Measurements from ENCODE around the gene C10orf71.

The C10orf71 gene, protein sequence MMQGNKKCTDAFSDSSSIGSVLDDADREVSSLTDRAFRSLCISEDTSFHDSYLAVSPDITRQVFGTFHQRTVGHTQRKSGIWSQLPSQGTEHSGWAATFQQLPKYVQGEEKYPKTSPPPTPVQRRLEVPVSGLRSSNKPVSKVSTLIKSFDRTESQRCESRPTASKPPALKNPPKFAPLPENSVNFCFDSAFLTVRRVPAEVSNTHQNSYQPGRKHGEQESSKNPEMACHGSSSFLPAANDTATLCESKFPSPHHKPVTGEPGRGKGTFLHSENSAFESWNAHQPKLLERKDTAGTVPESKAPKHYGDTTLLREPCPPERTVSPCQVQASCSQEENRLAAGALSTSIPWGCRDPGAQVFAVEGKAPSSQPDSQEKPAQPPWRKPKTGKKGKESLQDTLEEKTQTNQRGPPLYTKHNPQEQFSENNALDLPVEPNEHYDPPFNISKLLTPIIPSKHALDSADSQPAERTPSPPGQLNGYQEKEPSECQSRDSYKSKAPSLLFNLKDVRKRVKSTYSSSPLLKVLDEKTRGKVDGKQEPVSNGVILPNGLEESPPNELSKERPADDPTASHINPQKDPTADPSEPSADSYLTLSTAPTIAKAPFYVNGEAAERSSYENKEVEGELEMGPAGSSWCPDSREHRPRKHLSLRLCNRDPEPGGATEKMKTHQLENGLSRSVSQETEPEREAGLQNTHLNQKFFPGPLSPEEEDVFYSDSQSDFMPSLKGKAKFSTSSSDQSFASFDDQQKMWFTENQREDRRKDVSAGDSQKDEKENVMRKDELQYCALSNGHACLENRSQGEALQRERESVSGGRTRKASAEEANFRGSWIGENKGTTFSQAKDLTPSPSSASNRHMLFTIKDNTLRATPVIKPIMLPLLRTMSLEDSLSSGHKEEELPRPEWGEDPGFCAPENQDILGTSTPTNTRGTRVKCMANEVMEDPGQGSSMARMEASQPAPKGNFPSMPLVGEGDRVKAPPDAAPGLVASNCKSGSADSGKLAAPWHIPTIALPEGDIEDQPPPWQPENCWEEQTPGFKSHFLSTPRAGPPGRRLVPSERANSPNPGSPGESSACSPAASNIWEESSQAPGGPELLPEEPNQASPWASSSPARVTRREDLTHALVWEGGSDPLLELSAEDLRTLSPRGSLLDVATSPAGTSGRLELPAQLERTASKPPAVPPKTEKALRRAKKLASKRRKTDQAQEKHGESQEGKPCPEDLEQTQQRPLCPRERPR (N-terminal part only)

GRCh38 chr10:49298983-49299815 lies at the start of gene C10orf71:
C10orf71 (plus strand) TSS chr10:49299170; CDS start chr10:49322546, 23,376 bp downstream.
- no peak for DNase-seq (ENCODE audit: low read depth)

GRCh38 chr10:49252313-49253034 lies 46.5 kb upstream of the C10orf71 start:
- DNase-seq (ENCODE audit: low read depth): no peak

DNA sequence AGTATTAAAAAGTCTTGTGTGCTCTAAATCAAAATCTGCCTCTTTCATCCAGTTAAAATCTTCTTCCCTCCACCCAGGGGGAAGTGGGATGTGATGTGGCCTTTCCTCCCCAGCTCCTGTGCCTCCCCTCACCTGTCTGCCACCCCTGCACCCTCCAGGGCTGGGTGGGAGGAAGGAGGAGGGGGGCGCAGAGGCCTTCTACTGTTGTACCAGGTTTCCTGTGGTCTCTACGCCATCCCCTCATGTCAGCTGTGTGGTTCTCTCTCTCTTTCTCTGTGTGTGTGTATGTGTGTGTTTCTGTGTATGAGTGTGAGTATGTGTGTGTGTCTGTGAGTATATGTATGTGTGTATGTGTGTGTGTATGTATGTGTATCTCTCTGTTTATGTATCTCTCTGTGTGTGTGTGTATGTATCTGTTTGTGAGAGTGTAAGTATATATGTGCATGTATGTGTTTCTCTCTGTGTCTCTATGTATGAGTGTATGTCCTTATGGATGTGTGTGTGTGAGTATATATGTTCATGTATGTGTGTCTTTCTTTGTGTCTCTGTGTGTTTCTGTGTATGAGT lies 45.5 kb upstream of the C10orf71 start:
- DNase-seq (ENCODE audit: low read depth): no peak

- no peak for DNase-seq (ENCODE audit: low read depth)
Measured at GRCh38 chr10:49254150-49254549, 44.8 kb upstream of the C10orf71 start.

DNA sequence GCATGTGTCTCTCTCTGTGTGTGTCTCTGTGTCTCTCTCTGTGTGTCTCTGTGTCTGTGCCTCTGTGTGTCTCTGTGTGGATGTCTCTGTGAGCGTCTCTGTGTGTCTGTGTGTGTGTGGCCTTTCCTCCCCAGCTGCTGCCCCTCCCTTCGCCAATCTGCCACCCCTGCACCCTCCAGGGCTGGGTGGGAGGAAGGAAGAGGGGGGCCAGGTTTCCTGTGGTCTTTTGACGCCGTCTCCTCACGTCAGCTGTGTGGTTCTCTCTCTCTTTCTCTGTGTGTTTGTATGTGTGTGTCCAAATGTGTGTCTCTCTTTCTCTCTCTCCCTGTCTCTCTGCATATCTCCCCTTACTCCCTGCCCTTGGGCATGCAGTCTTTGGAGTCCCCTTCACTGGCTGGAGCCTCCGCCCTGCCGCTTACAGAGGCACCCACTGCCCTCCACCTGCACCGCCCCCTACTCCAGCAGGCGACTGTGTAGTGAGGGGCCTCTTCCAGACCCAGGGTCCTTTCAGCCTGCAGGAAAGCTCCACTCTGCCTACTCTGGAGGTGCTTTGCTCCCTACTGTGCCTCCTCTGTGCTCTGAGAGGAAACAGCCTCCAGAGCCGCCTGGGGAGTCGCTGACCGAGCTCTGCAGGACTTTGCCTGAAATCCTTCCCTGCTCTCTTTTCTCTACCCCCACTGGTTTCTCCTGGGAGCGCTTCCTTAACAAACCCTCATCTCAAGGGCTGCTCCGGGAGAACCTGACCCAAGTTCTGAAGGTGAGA lies 44.2 kb upstream of the C10orf71 start:
- no peak for DNase-seq (ENCODE audit: low read depth)

DNA sequence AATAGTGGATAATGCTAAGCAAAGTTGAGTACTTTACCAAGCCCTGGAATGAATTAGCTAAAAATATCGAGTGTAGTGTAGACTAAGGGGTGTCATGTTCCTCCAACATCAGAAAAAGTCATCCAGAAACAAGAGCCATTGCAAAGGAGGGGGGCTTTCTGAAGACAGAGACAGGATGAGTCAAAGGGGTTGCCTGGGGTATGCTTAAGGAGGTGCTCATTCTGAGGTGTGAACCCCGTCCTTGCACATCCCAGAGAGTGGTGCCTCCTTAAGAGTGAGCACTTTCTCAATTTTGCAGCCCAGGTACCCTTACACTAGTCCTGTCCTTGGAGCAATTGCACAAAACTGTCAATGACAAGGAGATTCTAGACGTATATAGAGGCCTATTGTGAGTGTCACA lies 43.1 kb upstream of the C10orf71 start:
- DNase-seq (ENCODE audit: low read depth): no peak

GRCh38 chr10:49257154-49257553 lies 41.8 kb upstream of the C10orf71 start:
- DNase-seq (ENCODE audit: low read depth): no peak

GRCh38 chr10:49257626-49258349 lies 41.2 kb upstream of the C10orf71 start:
- DNase-seq (ENCODE audit: low read depth): no peak

DNA sequence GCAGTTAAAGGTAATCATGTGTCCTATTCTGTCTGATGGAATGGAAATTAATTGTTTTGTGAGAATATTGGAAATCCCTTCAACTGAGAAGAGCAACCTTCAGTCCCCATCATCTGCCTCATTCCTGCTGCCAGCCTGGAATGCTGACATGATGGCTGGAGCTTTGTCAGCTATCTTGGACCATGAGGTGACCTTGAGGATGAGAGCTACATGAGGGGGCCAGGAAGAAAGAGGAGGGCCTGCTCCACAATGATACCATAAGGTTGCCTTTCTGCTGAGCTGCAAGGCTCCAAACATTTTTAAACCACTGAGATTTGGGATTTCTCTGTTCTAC lies 40.7 kb upstream of the C10orf71 start:
- no peak for DNase-seq (ENCODE audit: low read depth)

- DNase-seq (ENCODE audit: low read depth): no peak
Measured at GRCh38 chr10:49260644-49261296, 38.2 kb upstream of the C10orf71 start.

DNA sequence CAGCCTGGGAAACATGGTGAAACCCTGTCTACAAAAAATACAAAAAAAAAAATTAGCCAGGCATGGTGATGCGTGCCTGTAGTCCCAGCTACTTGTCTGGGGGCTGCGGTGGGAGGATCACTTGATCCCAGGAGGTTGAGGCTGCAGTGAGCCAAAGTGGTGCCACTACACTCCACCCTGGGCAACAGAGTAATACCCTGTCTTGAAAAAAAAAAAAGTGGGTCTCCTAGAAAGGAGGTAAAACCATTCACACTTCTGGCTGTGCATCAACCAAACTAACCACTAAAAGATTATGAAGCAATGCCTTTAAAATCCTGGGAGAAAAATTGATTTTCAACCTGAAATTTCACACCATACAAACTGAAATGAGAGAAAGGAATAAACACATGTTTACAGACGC lies 35.4 kb upstream of the C10orf71 start:
- DNase-seq (ENCODE audit: low read depth): no peak

- no peak for DNase-seq (ENCODE audit: low read depth)
Measured at GRCh38 chr10:49264177-49264677, 34.7 kb upstream of the C10orf71 start.

GRCh38 chr10:49265885-49266284 lies 33.1 kb upstream of the C10orf71 start:
- no peak for DNase-seq (ENCODE audit: low read depth)

DNA sequence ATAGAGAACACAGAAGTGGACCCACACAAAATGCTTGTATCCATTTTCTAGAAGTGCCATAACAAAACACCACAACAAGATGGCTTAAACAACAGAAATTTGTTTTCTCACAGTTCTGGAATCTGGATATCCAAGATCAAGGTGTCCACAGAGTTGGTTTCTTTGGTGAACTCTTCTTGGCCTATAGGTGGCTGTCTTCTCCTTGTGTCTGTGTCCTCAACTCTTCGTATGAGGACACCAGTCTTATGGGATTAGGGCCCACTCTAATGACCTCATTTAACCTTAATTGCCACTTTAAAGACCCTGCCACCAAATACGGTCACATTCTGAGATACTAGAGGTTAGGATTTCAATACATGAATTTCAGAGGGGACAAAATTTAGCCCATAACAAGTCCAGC lies 30.8 kb upstream of the C10orf71 start:
- no peak for DNase-seq (ENCODE audit: low read depth)

GRCh38 chr10:49269523-49269922 lies 29.4 kb upstream of the C10orf71 start:
- DNase-seq (ENCODE audit: low read depth): no peak

DNA sequence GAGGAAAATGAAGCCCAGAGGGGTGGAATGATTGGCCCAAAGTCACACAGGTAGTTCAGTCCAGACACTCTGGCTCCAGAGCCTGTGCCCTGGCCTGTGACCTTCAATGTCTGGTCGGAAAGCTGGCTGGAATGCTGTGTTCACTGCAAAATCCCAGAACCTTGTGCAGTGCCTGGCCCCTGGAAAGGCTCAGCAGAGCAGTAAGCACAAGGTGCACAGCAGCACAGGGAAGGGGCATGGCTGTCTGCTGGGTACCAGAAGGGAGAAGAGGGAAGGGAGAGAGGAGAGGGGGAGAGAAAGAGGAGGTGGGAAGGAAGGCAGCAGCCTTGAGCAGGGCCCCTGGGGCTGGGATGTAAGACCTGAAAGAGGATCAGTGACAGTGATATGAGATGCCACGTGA lies 28.4 kb upstream of the C10orf71 start:
- no peak for DNase-seq (ENCODE audit: low read depth)

- no peak for DNase-seq (ENCODE audit: low read depth)
Measured at GRCh38 chr10:49271346-49271745, 27.6 kb upstream of the C10orf71 start.
